COLO668 (cell line): ENCODE measurements around the gene ZFP91.
A peak's percentile ranks its signal among the peaks of the same experiment; 100 is the strongest.

Source experiments
- DNase-seq: peaks from one replicate; lab custom pipeline; 2025; ENCODE audit not compliant: unreplicated experiment; lab: John Stamatoyannopoulos, UW

ZFP91 gene

DNA sequence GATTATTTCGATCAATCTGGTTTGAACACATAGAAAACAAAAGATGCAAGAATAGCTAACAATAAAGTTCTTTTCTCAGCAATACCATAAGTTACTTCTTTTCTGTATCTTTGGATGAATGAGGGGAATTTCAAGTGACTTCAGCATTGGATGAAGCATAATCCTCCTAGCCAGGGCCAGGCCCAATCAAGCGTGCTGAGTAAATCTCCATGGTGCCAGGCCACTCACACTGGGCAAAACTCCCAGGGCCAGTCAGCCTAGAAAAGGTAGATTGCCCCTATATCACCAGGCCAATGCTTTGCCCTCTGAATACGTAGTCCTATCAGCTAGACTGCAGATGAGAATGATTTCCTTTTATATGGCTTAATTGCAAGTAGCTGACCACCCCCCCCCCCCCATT lies 49.6 kb downstream of the ZFP91 start:
- DNase-seq: no peak

DNA sequence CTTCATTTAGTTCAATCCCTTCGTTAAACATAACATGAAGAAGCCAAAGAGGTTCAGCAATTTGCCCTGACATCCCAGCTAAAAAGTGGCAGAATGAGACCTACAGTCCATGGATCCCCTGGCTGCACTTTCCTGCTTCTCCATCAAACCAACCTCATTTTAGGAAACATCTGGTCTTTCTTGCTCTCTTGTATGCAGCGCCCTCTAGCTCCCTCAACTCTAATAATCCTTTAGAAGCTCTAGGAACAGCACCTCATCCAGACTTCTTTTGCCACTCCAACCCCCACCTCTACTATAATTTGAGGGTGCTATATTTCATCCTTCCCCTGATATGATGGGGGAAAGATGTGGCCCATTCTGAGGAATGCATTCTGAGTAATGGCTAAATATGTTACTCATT lies 51.0 kb downstream of the ZFP91 start:
- no peak for DNase-seq

DNA sequence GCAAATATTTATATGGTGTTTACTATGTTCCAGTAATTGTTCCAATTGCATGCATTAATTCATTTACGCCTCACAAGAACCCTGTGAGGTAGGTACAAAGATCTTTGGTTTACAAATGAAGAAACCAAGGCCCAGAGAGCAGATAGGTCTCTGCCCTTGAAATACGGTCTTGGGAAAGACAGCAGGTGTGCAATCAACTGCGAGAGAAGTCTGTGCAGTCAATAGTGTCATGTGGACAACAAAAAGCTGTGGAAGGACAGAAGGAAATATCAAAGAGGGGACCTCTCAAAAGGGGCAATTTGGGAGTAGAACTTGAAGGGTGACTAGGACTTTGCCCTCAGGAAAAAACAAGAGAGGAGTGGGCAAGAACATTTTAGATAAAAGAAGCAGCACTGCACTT lies 52.5 kb downstream of the ZFP91 start:
- no peak for DNase-seq

GRCh38 chr11:58632510-58632909 lies 53.6 kb downstream of the ZFP91 start:
- DNase-seq: no peak

GRCh38 chr11:58636587-58636986 lies 57.7 kb downstream of the ZFP91 start:
- no peak for DNase-seq

DNA sequence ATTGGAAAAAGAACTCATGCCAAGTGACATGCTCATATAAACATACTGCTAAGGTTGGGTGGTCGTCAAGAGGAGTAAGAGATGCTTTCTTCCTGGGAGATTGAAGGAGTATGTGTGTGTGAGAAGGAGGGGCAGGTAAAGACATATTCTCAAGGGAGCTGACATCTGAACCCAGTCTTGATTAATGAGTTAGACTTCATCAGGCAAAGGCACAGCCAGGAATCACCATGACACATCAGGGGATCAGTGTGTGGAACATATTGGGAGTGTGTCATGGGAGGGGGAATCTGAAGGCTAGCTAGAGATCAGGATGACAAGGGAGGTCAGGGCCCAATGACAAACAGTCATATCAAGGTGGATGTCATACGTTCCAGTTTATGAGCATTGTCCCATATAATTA lies 58.5 kb downstream of the ZFP91 start:
- no peak for DNase-seq

DNA sequence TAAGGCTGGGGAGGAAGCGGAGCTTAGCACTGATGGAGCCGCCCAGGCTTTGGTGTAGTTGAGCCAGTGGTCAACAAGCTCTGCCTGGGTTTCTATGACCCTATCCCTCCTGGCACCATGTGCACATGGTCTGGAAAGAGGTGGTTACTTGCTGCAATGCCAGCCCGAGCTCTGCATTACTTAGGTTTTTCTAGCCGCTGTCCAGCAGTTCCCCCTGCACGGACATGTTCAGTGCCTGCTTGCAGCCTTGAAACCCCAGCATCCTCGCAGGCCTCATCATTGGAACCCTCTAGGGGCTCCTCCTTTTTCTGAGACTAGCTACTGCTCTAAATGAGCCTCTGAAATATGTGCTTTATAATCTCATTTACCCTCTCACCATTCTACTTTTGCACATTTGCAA lies 60.2 kb downstream of the ZFP91 start:
- no peak for DNase-seq

DNA sequence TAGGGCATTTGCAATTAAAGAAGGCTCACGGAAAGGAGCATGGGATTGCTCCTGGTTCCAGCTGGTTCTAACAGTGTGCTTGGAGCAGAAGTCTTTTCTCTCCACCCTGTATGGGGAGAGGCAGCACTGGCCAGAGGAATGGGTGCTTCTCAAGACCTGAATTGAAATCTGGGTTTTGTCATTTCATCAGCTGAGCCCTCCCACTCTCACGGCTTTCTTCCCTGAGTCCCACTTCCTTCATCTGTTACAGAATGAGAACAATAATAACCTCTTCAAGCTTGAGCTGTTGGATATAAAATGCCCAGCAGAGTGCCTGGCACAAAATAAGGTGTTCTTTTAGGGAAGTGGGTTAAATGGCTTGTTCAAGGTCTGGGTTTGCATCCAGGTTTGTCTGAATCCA lies 60.8 kb downstream of the ZFP91 start:
- DNase-seq: no peak

DNA sequence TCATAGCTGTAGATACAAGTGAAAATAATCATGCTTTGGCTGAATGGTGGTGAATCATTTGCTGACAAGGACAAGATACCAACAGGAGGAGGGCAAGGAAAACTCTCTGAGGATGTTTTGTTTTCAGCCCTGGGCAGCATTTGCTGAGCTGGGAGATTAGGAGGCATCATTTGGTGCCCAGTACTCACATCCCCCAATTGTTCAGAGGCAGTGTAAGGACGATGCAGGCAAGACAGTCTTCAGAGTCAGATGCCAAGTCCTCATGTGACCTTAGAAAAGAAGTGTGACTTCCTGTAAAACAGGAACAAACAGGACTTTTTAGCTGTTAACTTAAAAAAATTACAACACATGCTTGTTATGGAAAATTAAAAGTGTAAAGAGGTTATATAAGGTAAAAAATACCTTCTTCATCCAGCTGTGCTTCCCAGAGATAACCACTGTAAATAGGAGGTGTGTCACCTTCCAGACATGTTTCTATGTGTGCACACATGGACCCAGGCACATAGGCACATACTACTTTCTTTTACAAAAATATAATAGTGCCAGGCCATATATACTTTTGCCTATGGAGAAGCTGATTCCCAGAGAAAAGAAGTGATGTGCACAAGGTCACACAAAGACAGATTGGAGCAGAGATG lies 61.6 kb downstream of the ZFP91 start:
- no peak for DNase-seq

DNA sequence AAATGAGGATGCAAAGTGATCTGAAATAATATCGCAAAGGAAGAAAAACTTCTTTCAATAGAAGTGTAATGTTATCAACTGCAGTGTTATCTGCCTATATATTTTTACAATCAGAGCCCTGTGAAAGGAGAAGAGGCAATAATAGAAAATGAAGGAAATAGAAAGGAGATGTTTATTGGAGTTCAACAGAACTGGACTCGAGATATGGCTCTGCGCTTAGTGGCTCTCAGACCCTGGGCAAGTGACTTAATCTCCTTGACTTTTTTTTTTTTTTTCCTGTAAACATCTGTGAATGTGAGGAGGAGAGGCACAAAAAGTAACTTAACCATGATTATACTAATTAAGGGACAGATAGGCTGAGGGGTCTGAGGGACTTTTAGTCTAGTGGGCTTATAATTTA lies 62.5 kb downstream of the ZFP91 start:
- DNase-seq: no peak

GRCh38 chr11:58641803-58642581 lies 63.1 kb downstream of the ZFP91 start:
- DNase-seq: no peak

DNA sequence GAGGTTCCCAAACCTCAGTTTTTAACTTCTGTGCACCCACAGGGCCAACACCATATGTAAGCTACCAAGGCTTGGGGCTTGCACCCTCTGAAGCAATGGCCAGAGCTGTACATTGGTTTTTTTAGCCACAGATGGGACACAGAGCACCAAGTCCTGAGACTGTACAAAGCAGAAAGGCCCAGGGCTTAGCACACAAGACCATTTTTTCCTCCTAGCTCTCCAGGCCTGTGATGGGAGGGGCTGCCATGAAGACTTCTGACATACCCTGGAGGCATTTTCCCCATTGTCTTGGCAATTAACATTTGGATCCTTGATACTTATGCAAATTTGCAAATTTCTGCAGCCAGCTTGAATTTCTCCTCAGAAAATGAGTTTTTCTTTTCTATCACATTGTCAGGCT lies 67.0 kb downstream of the ZFP91 start:
- DNase-seq: no peak

DNA sequence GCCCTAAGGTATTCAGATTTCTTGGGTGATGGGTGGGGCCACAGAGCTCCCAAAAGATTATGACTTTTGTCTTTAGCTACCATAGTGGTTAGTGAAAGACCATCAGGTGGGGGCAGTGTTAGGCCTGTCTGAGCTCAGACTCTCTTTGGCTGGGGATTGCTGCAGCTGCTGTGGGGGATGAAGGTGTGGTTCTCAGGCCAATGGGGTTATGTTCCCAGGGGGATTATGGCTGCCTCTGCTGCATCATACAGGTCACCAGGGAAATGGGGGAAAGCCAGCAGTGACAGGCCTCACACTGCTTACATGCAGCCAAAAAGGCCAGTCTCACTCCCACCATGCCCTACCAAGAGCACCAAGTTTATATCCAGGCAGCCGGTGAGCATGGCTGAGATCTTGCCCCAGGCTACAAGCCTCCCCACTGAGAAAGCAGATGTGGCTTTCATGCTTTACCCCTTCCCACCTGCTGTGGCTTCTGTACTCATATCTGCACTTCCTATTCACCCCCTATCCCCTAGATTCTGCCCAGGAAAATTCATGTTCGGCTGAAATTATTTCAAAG lies 68.4 kb downstream of the ZFP91 start:
- DNase-seq: peak; percentile 13

DNA sequence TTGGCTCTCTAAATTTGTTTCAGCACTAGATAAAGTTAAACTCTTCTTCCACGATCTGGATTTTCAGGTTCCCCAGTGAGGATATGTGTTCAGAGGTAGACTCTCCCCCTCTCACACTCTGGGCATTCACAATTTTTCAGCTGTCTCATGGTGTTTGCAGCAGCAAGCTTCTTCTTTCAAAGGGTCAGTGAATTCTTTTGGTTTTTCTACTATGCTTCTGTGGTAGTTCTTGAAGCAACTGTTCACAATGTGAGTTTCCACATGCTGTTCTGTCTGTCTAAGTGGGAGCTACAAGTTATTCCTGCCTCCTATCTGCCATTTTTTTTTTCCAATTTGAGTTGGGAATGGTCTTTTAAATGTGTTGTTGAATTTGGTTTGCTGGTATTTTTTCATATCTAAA lies 69.0 kb downstream of the ZFP91 start:
- DNase-seq: no peak

DNA sequence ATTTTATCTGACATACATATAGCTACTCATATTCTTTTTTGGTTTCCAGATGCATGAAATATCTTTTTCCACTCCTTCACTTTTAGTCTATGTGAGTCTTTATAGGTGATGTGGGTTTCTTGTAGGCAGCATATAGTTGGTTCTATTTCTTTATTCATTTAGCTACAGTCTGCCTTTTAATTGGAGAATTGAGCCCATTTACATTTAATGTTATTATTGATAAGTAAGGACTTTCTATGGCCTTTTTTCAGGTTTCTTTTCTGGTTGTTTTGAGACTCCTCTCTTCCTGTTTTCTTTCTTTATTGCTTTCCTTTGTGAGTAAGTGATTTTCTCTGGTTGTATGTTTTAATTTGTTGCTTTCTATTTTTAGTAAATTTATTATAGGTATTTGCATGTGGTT lies 70.8 kb downstream of the ZFP91 start:
- DNase-seq: no peak

GRCh38 chr11:58650496-58650895 lies 71.6 kb downstream of the ZFP91 start:
- DNase-seq: no peak

- DNase-seq: no peak
Measured at GRCh38 chr11:58652726-58653280, 73.9 kb downstream of the ZFP91 start.

GRCh38 chr11:58654079-58654907 lies 75.4 kb downstream of the ZFP91 start:
- DNase-seq: peak; percentile 73

GRCh38 chr11:58654908-58655296 lies 76.0 kb downstream of the ZFP91 start:
- DNase-seq: no peak

GRCh38 chr11:58656348-58656747 lies 77.5 kb downstream of the ZFP91 start:
- no peak for DNase-seq

GRCh38 chr11:58658623-58659022 lies 79.8 kb downstream of the ZFP91 start:
- DNase-seq: peak; percentile 3
